ENCODE data around the gene CEP19. TPM values are rescaled to one million over a fixed set of nuclear protein-coding genes. Genes with fewer than 3 reads are reported as not detected.

Gene CEP19
- polyA plus RNA-seq, 2 donors, result 0.47 to 0.82 TPM

DNA sequence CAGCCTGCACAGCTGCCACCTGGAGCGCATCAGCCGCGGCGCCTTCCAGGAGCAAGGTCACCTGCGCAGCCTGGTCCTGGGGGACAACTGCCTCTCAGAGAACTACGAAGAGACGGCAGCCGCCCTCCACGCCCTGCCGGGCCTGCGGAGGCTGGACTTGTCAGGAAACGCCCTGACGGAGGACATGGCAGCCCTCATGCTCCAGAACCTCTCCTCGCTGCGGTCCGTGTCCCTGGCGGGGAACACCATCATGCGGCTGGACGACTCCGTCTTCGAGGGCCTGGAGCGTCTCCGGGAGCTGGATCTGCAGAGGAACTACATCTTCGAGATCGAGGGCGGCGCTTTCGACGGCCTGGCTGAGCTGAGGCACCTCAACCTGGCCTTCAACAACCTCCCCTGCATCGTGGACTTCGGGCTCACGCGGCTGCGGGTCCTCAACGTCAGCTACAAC lies 52.1 kb downstream of the CEP19 start:
- H3K9me3 ChIP-seq (ENCODE audit: control insufficient read depth in 2 of 2, insufficient read depth in 1 of 2, low read depth in 1 of 2, low read length in 1 of 2), result no peaks in the 10 kb centered on the region
- H3K4me3 ChIP-seq (ENCODE audit: low read depth in 1 of 2, low read length in 2 of 2), result no peak overlapping the region
- 96% methylated on average over 35 of the region's 35 CpGs for WGBS, 2 donors
- H3K27me3 ChIP-seq (ENCODE audit: control insufficient read depth in 1 of 2, insufficient read depth in 2 of 2, low read length in 2 of 2), result no peaks in the 10 kb centered on the region
- no peak overlapping the region for H3K27ac ChIP-seq (ENCODE audit: low read depth in 2 of 2, low read length in 1 of 2)
- H3K4me1 ChIP-seq (ENCODE audit: control insufficient read depth in 2 of 2, insufficient read depth in 2 of 2, low read length in 1 of 2), result peaks cover 0 to 3% of the 10 kb centered on the region in 2 donors
- peaks cover 0 to 7% of the 10 kb centered on the region in 2 donors for H3K36me3 ChIP-seq (ENCODE audit: control insufficient read depth in 2 of 2, insufficient read depth in 2 of 2, low read length in 1 of 2)

Other genes starting within 250 kb of the CEP19 start
- 1 to 10 TPM; 5.3 to 5.7 TPM for gene RNF168, start 208.5 kb downstream of the CEP19 start, polyA plus RNA-seq
- not detected for gene SMCO1, start 196.9 kb downstream of the CEP19 start, polyA plus RNA-seq
- 10 to 100 TPM in 1 of 2 donors, 1 to 10 TPM in 1; 8.6 to 14.6 TPM for gene WDR53, start 143.7 kb downstream of the CEP19 start, polyA plus RNA-seq
- gene FBXO45, start 143.6 kb downstream of the CEP19 start, polyA plus RNA-seq, result 1 to 10 TPM; 4.1 to 7.0 TPM
- under 1 TPM; 0.77 to 0.92 TPM for gene NRROS, start 72.6 kb downstream of the CEP19 start, polyA plus RNA-seq
- gene PIGX, start 127 bp upstream of the CEP19 start, polyA plus RNA-seq, result 10 to 100 TPM in 1 of 2 donors, 1 to 10 TPM in 1; 7.4 to 12.7 TPM
- gene PAK2, start 27.6 kb upstream of the CEP19 start, polyA plus RNA-seq, result 10 to 100 TPM; 10.9 to 13.2 TPM
- gene SENP5, start 155.7 kb upstream of the CEP19 start, polyA plus RNA-seq, result 1 to 10 TPM; 5.7 to 8.4 TPM
- gene NCBP2, start 230.3 kb upstream of the CEP19 start, polyA plus RNA-seq, result 10 to 100 TPM; 30.1 to 30.9 TPM